Measurements from ENCODE around the gene CYS1.
A peak's percentile ranks its signal among the peaks of the same experiment; 100 is the strongest.
"Not testable (repeated sequence)": the region's sequence is repeated elsewhere in the genome, so short reads cannot be mapped to it uniquely, and the experiment has no call there.

The CYS1 gene

DNA sequence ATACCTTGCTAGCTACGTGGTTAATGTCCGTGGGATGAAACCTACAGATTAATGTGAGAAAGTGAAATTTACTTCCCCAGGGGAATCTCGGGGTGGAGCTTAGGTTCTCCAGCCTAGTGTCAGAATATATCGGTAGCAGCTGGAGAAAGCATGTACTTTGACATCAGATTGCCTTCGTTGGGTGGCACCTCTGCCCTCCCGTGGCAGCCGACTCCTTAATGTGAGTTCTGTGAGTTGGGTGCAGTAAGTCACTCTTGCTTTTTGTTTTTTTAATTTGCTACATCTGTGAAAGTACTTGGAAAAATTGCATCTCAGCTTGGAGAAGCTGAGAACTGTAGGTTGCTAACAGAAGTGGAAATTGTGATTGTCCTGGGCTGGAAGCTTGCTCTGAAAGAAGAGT is 33.3 kb downstream of the CYS1 start:
- no peak for DNase-seq (ENCODE audit: low spot score)

- DNase-seq (ENCODE audit: low spot score): no peak
Observed at GRCh38 chr2:10045561-10046355, 34.5 kb downstream of the CYS1 start.

GRCh38 chr2:10043906-10044601 is 36.2 kb downstream of the CYS1 start:
- peak; percentile 86 for DNase-seq (ENCODE audit: low spot score)

- peak; percentile 58 for DNase-seq (ENCODE audit: low spot score)
Observed at GRCh38 chr2:10043256-10043905, 36.8 kb downstream of the CYS1 start, which contains the start of gene KLF11. Gene KLF11 (plus strand): TSS chr2:10043550. CDS start chr2:10043717, 167 bp downstream.

GRCh38 chr2:10042301-10043161 is 37.7 kb downstream of the CYS1 start:
- no peak for DNase-seq (ENCODE audit: low spot score)

- DNase-seq (ENCODE audit: low spot score): no peak
Observed at GRCh38 chr2:10041711-10042110, 38.5 kb downstream of the CYS1 start.

DNA sequence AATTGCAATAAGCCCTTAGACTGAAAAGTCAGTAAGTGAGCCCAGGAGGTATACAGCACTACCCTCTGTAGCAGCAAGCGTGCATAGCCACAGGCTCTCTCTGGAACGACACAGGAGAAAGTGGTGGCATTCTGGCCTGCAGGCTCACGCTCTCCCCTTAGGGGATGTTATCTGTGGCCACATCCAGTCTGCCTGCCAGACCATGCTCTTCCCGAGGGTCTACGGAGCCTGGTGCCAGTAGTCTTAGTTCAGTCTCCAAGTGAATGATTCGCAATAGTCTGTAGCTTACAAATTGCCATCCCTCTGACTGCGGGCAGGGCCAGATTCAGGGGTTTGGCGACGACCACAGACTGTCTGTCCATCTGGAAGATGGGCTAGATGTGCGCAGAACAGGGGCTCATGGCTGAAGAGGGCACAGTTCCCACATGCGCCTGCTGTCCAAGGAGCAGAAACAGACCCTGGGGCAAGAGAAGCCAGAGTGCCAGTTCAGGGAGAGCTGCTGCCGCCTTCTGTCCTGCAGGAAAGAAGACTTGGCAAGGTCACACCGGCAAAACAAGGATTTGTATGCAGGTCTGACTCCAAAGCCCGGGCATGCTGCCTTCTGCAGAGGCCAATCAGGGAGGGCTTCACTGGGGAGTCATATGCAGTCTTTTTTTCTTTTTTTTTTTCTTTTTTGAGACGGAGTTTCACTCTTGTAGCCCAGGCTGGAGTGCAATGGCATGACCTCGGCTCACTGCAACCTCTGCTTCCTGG is 40.4 kb downstream of the CYS1 start:
- no peak for DNase-seq (ENCODE audit: low spot score)

GRCh38 chr2:10038716-10039115 is 41.5 kb downstream of the CYS1 start:
- DNase-seq (ENCODE audit: low spot score): no peak

DNA sequence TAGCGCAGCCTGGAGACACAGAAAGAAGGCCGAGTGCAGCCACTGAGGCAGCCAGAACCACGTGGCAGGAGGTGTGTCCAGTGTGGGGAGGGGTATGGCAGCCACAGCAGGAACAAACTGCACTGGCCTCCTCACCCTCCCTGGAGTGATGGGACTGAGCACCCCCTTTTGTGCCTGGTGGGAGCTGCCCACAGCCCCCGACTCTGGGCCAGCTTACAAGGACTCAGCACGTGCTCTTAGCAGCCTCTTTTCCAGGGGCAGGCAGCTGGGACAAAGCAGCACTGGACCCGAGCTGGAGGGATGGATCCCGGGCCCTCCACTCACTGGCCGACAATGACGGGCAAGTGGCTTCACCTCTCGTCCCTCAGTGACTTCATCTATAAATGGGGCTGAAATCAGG is 42.1 kb downstream of the CYS1 start:
- DNase-seq (ENCODE audit: low spot score): no peak

GRCh38 chr2:10036095-10036884 is 43.9 kb downstream of the CYS1 start:
- peak; percentile 31 for DNase-seq (ENCODE audit: low spot score)

- DNase-seq (ENCODE audit: low spot score): no peak
Observed at GRCh38 chr2:10035633-10036032, 44.6 kb downstream of the CYS1 start.

- no peak for DNase-seq (ENCODE audit: low spot score)
Observed at GRCh38 chr2:10035053-10035422, 45.2 kb downstream of the CYS1 start.

DNA sequence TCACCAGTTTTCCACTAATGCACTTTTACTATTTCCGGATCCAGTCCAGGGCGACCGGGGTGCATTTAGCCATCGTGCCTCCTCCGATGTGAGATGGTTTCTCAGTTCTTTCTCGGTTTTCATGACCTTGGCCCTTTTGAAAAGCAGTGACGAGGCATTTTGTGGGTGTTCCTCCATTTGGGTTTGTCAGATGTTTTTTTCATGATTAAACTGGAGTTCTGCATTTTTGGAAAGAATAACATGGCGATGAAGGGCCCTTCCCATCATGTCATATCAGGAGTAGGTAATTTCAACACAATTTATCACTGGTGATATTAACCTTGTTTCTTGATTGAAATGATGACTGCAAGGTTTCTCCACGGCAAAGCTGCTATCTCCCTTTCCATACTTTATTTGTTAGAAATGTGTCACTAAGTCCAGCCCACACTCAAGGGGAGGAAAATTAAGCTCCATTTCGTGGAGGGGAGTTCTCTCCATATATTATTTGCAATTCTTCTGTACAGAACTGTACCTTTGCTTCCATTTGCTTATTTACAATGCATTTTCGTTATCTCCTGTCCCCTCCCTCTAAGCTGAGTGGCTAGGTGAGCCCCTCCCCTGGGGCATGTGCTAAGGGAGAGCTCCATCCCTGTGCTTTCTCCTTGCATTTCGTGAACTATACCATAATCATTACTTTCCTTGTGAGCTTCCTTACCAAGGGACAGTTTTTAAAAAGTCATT is 45.7 kb downstream of the CYS1 start:
- no peak for DNase-seq (ENCODE audit: low spot score)

GRCh38 chr2:10033251-10034006 is 46.8 kb downstream of the CYS1 start:
- DNase-seq (ENCODE audit: low spot score): no peak

- no peak for DNase-seq (ENCODE audit: low spot score)
Observed at GRCh38 chr2:10032746-10033105, 47.5 kb downstream of the CYS1 start.

GRCh38 chr2:10031886-10032745 is 48.1 kb downstream of the CYS1 start:
- DNase-seq (ENCODE audit: low spot score): no peak

GRCh38 chr2:10030798-10031197 is 49.4 kb downstream of the CYS1 start:
- DNase-seq (ENCODE audit: low spot score): not testable (repeated sequence)

DNA sequence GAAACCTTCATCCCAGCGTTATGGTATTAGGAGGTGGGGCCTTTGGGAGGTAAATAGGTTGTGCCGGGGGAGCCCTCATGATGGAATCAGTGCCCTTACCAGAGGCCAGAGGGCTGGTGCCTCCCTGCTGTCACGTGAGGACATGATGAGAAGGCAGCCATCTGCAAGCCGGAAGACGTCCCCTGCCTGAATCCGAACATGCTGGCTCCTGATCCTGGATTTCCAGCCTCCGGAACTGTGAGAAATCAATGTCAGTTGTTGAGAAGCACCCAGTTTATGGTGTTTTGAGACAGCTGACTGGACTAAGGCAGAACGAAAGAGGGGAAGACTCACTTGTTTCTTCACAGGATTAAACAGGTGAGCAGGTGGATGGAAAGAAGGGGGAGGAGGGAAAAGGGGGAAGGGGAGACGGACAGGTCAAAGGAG is 49.9 kb downstream of the CYS1 start:
- DNase-seq (ENCODE audit: low spot score): no peak
